Measurements from ENCODE around the gene WDCP. TPM values are rescaled to one million over a fixed set of nuclear protein-coding genes. Genes with fewer than 3 reads are reported as not detected.

Gene WDCP
- total and polyA plus RNA-seq, 8 donors, result 1.2 to 25.9 (median 2.6) TPM

GRCh38 chr2:23988371-23988770 is 58.8 kb downstream of the WDCP start:
- intact Hi-C loops (cut with DNase I; ENCODE audit: low total_unique reads), result no loop called here
- TF ChIP-seq CTCF (IDR thresholded peaks at IDR 0.05) (peak in 1 of 7 experiments; percentile 9), EP300 (IDR thresholded peaks at IDR 0.05) (no peak), POLR2A (IDR thresholded peaks at IDR 0.05) (no peak)
- Histone ChIP-seq H3K4me1 (no peaks in the 10 kb centered on the region), H3K9me3 (no peaks in the 10 kb centered on the region), H3K27me3 (no peaks in the 10 kb centered on the region), H3K4me3 (no peak overlapping the region), H3K36me3 (peaks cover 3 to 59% (median 46%) of the 10 kb centered on the region in 4 donors), H3K27ac (no peak overlapping the region)
- no peak for DNase-seq
- WGBS, 5 donors, result 45 to 59% (median 58%) methylated on average over 2 of the region's 2 CpGs

Small RNA genes lying within 50 kb of the gene (small RNA-seq; reads per million reads assigned to genes)
- gene RN7SL610P, result 0 reads per million in 4 donors
- 0 reads per million in 4 donors for gene RNU6-370P

Other genes with a start within 250 kb of the WDCP start
- gene ATAD2B, start 120.3 kb downstream of the WDCP start, total RNA-seq, result 10 to 100 TPM; 13.4 to 67.0 (median 42.6) TPM
- gene ATAD2B, start 120.3 kb downstream of the WDCP start, polyA plus RNA-seq, result 1 to 10 TPM; 2.0 to 4.3 (median 2.2) TPM
- gene UBXN2A, start 106.9 kb downstream of the WDCP start, total RNA-seq, result 10 to 100 TPM in 3 of 5 donors, 1 to 10 TPM in 2; 3.6 to 53.6 (median 11.1) TPM
- 1 to 10 TPM; 4.4 to 8.9 (median 6.4) TPM for gene UBXN2A, start 106.9 kb downstream of the WDCP start, polyA plus RNA-seq
- not detected for gene MFSD2B, start 37.3 kb downstream of the WDCP start, total RNA-seq
- gene MFSD2B, start 37.3 kb downstream of the WDCP start, polyA plus RNA-seq, result under 1 TPM in 2 of 3 donors, not detected in 1; 0.12 to 0.61 TPM
- gene FKBP1B, start 2.4 kb upstream of the WDCP start, total RNA-seq, result 10 to 100 TPM in 1 of 5 donors, 1 to 10 TPM in 3, not detected in 1; 1.3 to 13.6 (median 7.3) TPM
- gene FKBP1B, start 2.4 kb upstream of the WDCP start, polyA plus RNA-seq, result 10 to 100 TPM; 21.1 to 34.3 (median 30.4) TPM
- 100 to 1,000 TPM in 1 of 5 donors, 10 to 100 TPM in 4; 18.8 to 121 (median 40.7) TPM for gene SF3B6, start 28.9 kb upstream of the WDCP start, total RNA-seq
- gene SF3B6, start 28.9 kb upstream of the WDCP start, polyA plus RNA-seq, result 100 to 1,000 TPM; 125 to 139 (median 126) TPM
- 100 to 1,000 TPM in 1 of 5 donors, 10 to 100 TPM in 3, 1 to 10 TPM in 1; 9.3 to 103 (median 38.7) TPM for gene TP53I3, start 37.4 kb upstream of the WDCP start, total RNA-seq
- 10 to 100 TPM; 23.7 to 66.6 (median 47.0) TPM for gene TP53I3, start 37.4 kb upstream of the WDCP start, polyA plus RNA-seq
- 1 to 10 TPM in 1 of 5 donors, not detected in 4; 1.8 TPM for gene PFN4, start 75.9 kb upstream of the WDCP start, total RNA-seq
- gene PFN4, start 75.9 kb upstream of the WDCP start, polyA plus RNA-seq, result under 1 TPM in 2 of 3 donors, not detected in 1; 0.48 to 0.56 TPM
- gene FAM228B, start 76.1 kb upstream of the WDCP start, total RNA-seq, result 10 to 100 TPM in 3 of 5 donors, 1 to 10 TPM in 1, not detected in 1; 8.5 to 43.2 (median 26.0) TPM
- 10 to 100 TPM in 2 of 3 donors, 1 to 10 TPM in 1; 8.4 to 15.9 (median 11.9) TPM for gene FAM228B, start 76.1 kb upstream of the WDCP start, polyA plus RNA-seq
- 1 to 10 TPM in 2 of 5 donors, not detected in 3; 1.3 to 1.7 TPM for gene FAM228A, start 127.7 kb upstream of the WDCP start, total RNA-seq
- gene FAM228A, start 127.7 kb upstream of the WDCP start, polyA plus RNA-seq, result 1 to 10 TPM in 1 of 3 donors, under 1 TPM in 2; 0.23 to 2.3 (median 0.50) TPM

Data from stomach (tissue), 9 donors.